CD4-positive, alpha-beta T cell treated with Interleukin-2 at 100 ng/mL for 4 hours (primary cell): ENCODE data around the gene CCDC34.
"Not testable (repeated sequence)": the region's sequence is repeated elsewhere in the genome, so short reads cannot be mapped to it uniquely, and the experiment has no call there.

Experiments
- DNase-seq: peaks from one replicate; pipeline ENCODE4 v3.0.0-alpha.2; 2020; ENCODE audit warnings: low spot score

The CCDC34 gene

DNA sequence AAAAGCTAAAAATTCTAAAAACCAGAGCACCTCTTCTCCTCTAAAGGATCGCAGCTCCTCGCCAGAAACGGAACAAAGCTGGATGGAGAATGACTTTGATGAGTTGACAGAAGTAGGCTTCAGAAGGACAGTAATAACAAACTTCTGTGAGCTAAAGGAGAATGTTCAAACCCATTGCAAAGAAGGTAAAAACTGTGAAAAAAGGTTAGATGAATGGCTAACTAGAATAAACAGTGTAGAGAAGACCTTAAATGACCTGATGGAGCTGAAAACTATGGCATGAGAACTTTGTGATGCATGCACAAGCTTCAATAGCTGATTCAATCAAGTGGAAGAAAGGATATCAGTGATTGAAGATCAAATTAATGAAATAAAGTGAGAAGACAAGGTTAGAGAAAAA is 40.8 kb downstream of the CCDC34 start:
- DNase-seq, result not testable (repeated sequence)

DNA sequence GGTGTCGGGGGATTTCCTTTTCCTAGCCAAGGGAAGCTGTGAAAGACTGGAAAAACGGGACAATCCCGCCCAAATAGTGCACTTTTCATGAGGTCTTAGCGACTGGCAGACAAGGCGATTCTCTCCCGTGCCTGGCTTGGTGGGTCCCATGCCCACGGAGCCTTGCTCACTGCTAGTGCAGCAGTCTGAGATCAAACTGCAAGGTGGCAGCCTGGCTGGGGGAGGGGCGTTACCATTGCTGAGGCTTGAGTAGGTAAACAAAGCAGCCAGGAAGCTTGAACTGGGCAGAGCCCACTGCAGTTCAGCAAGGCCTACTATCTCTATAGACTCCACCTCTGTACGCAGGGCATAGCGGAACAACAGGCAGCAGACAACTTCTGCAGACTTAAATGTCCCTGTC is 41.7 kb downstream of the CCDC34 start:
- DNase-seq, result not testable (repeated sequence)

DNA sequence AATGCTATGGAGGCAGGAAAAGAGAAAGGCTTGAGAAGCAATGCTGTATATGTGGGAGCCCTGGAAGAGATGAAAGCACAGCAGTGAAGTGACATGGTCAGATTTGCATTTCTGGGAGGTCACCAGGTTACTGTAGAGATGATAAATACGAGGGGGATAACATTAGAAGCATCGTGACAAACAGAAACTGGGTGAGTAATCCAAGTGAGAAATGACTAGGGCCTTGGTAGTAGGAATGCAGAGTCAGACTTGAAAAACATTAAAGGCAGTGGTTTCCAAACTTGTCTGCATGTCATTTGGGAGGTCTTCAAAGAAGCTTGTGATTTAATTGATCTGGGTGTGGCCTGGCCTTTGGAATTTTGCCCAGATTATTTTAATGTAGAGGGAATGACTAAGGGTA is 43.9 kb downstream of the CCDC34 start:
- no peak for DNase-seq

DNA sequence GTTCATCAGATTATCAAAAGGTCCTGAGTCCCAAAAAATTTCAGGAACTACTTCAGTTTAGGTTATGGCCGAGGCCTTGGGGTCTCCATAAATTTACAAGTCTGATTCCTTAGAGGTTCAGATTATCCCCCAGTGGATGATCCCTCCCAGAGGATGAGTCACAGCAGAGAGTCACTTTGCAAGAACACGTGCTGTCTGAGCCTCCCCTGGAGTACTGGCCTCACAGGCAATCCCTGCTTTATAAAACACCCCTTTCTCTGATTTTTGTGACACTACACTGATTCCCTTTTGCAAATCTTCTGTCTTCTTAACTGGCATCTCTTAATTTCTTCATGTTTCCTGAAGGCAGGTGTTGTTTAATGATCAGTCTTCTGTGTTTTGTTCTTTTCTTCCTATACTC is 45.3 kb downstream of the CCDC34 start:
- no peak for DNase-seq

GRCh38 chr11:27315836-27316235 is 47.2 kb downstream of the CCDC34 start:
- no peak for DNase-seq

DNA sequence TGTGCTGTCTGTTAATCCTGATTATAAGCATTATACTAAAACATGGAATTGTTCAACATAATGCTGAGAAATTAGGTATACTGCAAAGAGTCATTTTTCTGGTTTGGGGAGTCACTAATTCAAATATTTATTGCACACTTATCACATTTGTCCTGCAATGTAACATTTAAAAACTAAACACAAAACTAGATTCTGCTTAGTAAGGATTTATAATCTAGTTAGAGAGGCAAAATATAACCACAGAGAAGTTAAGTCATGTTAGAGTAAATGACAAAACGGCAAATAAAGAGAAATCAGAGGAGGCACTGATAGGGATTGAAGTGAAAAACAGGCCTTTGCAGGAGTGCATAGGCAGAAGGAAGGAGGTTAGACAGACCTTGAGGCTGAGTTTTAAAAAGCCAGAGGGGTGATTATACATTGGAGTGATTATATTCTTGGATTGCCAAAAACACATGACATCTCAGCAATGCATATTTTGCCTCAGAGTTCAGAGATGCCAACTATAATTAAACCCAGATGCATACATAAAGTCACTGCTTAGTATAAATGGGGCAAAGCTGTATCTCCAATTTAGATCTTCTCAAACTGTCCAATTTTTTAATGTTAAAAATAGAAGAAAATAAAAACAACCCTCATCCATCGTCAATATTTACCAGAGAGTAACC is 49.7 kb downstream of the CCDC34 start:
- no peak for DNase-seq

GRCh38 chr11:27312110-27312509 is 50.9 kb downstream of the CCDC34 start:
- DNase-seq, result no peak

- no peak for DNase-seq
Measured at GRCh38 chr11:27310707-27311106, 52.3 kb downstream of the CCDC34 start.

DNA sequence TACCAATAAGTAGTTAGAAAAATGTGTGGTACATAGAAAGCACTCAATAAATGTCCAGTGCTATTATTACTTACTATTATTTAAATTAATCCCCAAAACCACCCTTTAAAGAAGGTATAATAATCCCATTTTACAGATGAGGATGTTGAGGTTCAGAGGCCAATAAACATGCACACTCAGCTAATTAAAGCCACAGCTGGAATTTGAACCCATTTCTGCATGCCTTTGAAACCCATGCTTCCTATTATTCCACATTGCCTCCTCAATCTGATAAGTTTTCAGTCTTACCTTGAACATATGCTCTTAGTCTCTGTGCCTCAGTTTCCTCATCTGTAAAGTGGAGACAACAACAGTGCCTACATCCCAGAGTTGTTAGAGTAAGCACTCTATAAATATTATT is 52.8 kb downstream of the CCDC34 start:
- DNase-seq, result no peak

- no peak for DNase-seq
Measured at GRCh38 chr11:27309046-27309445, 54.0 kb downstream of the CCDC34 start.

DNA sequence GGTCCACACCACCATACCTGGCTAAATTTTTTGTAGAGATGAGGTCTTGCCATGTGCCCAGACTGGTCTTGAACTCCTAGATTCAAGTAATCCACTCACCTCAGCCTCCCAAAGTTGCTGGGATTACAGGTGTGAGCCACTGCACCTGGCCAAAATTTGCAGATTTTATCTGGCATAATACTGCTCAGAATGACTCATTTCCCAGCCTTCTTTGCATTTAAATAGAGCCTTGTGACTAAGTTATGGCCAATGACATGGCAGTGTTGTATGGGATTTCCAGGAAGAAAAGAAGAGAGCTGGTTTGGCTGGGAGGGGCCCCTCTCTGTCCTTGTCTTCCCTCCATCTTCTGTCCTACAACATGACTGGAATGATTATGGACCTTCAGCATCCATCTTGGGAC is 55.8 kb downstream of the CCDC34 start:
- no peak for DNase-seq

DNA sequence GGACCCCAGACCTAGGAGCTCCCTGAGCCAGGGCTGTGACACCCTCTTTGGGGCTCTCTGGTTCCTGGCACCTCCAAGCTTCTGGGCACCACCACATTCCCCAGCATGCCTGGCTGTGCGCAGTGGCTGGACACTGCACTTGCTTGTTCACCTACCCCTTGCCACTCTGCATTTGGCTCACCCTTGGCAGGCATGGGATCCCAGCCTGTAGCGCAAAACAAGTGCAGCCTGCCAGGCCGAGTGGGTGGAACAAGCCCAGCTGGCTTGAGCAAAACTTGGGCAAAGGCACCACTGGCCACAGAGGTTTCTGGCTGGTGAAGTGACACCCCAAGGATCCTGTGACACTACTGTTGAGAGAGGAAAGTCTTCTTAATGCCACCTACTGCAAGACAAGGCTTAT is 57.3 kb downstream of the CCDC34 start:
- DNase-seq, result no peak

GRCh38 chr11:27304514-27304913 is 58.5 kb downstream of the CCDC34 start:
- DNase-seq, result no peak

GRCh38 chr11:27303903-27304302 is 59.1 kb downstream of the CCDC34 start:
- DNase-seq, result no peak

DNA sequence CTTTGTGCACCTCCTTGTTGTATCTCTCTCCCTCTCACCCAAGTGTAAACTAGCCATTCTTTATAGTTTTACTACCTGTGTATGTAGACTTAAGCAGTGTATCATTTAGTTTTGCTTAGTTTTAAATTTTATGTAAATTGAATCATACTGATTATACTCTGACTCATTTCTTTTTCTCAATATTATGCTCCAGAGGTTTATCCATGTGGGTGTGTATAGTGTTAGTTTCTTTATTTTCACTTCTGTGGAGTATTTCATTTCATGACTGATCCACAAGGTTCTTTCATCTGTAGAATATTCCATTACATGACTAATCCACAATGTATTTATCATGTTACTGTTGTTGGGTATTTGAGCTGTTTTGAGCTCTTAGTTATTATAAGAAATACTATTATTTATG is 62.0 kb downstream of the CCDC34 start:
- DNase-seq, result no peak

- no peak for DNase-seq
Measured at GRCh38 chr11:27297616-27298015, 65.4 kb downstream of the CCDC34 start.

DNA sequence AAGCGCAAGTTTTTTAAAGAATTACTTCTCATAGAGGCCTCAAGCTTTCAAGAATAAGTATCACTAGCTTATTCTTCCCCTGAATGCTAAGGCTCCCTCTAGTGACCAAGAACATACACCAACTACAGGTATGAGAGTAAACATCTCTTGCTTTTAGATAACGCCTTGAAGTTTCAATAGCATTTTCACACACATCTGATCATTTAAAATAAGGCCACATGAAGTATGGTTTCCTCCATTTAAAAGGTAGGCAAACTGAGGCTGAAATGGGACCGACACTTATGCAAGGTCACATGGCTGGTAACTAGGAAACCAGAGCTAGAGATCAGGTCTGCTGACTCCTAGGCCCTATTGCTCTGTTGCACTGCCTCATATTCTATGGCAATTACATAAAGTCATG is 66.5 kb downstream of the CCDC34 start:
- no peak for DNase-seq

GRCh38 chr11:27295928-27296327 is 67.1 kb downstream of the CCDC34 start:
- no peak for DNase-seq

- no peak for DNase-seq
Measured at GRCh38 chr11:27294654-27295053, 68.4 kb downstream of the CCDC34 start.

- no peak for DNase-seq
Measured at GRCh38 chr11:27293515-27294417, 69.2 kb downstream of the CCDC34 start.

GRCh38 chr11:27292637-27293010 is 70.4 kb downstream of the CCDC34 start:
- no peak for DNase-seq

DNA sequence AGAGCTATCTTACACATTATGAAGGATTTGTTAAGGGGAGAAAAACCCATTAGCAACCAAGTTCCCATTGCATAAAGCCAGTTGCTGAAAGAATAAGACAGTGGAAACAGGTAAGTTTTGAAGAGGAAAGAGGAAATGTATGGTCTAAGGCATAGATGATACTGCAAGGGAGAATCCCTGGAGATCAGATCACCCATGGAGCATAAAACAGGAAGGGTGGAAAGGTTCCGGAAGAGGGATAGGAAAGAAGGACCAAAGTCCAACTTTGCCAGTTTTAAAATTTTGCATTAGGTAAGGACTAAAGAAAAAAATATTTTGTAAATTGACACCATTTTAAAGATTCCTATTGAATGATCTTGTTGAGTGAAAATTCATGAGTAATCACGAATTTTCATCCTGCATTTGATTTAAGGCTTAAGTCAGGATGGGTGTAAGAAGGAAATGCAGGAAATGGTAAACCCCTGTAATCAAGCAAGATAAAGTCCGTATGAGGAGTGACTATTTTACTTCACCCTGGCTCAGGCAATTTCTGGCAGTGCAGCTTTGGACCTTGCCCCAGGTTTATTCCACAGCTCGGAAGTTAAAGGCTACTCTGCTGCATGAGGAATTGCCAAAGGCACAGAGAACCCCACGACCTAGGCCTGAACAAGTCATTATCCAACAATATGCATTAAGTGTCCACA is 70.9 kb downstream of the CCDC34 start:
- DNase-seq, result no peak

DNA sequence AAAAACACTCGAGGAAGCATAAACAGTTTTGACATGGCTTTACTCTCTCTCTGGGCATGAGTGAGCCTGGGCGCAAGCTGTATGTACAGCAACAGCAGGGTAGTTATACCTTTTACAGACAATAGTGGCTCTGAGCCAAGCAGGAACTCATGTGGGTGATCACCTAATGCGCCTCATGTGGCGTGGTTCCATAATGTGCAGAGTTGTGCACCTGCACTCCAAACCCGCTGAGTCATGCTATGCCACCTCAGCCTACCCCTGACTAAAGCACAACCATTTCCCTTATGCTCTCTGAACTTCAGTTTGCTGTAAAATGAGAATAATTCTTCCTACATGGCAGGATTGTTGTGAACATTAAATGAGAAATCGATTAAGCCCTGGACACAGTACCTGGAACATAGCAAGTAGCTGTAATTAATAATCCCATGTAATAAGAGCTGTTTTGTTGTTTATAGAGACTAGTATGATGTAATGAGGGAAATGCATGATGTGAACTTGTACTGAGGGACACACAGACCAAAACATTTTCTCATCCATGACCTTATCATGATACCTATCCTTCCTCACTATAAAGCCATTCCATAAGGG is 71.6 kb downstream of the CCDC34 start:
- DNase-seq, result no peak
